ENCODE results near the gene TMEM217.
A peak's percentile ranks its signal among the peaks of the same experiment; 100 is the strongest.

TMEM217 gene

DNA sequence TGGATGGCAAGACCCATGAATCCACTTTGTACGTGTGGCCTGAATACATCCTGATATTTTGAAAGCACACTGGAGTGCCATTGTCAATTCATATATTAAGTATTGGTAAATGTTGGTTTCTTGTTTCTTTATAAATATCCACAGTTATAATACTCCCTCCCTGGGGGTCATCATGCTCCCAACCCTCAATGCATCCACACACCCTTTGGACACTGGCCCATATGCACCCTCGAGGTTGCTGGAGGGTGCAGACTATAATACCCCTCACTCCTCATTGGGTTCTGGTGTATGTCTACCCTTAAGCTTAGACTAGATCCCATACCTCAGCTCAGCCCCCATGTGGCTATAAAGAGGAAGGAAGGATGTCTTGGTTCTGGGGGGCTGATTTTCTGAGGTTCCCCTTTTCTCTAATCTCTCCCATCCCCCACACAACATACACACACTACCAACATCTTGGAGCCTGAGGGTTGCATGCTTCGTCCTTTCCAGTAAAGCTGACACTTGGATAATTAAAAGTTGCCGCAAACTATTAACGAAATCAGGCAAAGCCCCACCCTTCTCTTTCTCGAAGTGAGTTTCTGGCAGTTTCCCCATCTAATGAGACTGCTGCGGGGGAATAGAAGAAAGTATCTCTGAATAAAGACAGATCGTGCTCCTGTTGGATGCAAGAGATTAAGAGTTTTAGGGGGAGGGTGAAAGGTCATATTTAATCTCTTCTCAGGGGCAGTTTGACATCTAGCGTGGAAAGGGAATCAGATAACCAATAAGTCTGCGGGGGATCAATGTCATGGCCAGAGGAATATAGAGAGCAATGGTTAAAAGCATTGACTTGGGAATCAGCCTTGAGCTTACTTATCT is 80.6 kb downstream of the TMEM217 start:
- DNase-seq (ENCODE audit: low spot score) = no peak
- no peak for TF ChIP-seq CTCF (IDR thresholded peaks at IDR 0.05; ENCODE audit: extremely low read depth, missing control alignments)

GRCh38 chr6:37176268-37177076 is 81.5 kb downstream of the TMEM217 start:
- DNase-seq (ENCODE audit: low spot score) = no peak
- no peak for TF ChIP-seq CTCF (IDR thresholded peaks at IDR 0.05; ENCODE audit: extremely low read depth, missing control alignments)

- no peak for TF ChIP-seq CTCF (IDR thresholded peaks at IDR 0.05; ENCODE audit: extremely low read depth, missing control alignments)
- DNase-seq (ENCODE audit: low spot score) = peak; percentile 36
Observed at GRCh38 chr6:37175332-37176267, 82.3 kb downstream of the TMEM217 start.

DNA sequence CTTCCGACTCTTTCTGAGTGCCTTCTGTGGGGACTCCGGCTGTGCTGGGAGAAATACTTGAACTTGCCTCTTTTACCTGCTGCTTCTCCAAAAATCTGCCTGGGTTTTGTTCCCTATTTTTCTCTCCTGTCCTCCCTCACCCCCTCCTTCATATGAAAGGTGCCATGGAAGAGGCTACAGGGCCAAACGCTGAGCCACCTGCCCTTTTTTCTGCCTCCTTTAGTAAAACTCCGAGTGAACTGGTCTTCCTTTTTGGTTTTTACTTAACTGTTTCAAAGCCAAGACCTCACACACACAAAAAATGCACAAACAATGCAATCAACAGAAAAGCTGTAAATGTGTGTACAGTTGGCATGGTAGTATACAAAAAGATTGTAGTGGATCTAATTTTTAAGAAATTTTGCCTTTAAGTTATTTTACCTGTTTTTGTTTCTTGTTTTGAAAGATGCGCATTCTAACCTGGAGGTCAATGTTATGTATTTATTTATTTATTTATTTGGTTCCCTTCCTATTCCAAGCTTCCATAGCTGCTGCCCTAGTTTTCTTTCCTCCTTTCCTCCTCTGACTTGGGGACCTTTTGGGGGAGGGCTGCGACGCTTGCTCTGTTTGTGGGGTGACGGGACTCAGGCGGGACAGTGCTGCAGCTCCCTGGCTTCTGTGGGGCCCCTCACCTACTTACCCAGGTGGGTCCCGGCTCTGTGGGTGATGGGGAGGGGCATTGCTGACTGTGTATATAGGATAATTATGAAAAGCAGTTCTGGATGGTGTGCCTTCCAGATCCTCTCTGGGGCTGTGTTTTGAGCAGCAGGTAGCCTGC is 83.2 kb downstream of the TMEM217 start:
- no peak for DNase-seq (ENCODE audit: low spot score)
- TF ChIP-seq CTCF (IDR thresholded peaks at IDR 0.05; ENCODE audit: extremely low read depth, missing control alignments) = no peak

GRCh38 chr6:37174196-37174514 is 83.8 kb downstream of the TMEM217 start:
- no peak for TF ChIP-seq CTCF (IDR thresholded peaks at IDR 0.05; ENCODE audit: extremely low read depth, missing control alignments)

GRCh38 chr6:37173493-37174195 is 84.3 kb downstream of the TMEM217 start:
- no peak for TF ChIP-seq CTCF (IDR thresholded peaks at IDR 0.05; ENCODE audit: extremely low read depth, missing control alignments)
- DNase-seq (ENCODE audit: low spot score) = no peak

More at GRCh38 chr6:37174196-37174514, 83.8 kb downstream of the TMEM217 start:
- DNase-seq (ENCODE audit: low spot score) = no peak
